Mesothelial cell of epicardium (in vitro differentiated cells): ENCODE results near the gene IGDCC3. TPM values are rescaled to one million over a fixed set of nuclear protein-coding genes. Genes with fewer than 3 reads are reported as not detected.

ENCODE experiments used
- DNase-seq, 2 experiments: peaks; one replicate each; pipeline ENCODE4 v3.0.0; 2021; ENCODE audit warnings: low spot score in 2 of 2; ENCODE audit not compliant: unreplicated experiment in 2 of 2
- H3K27ac Mint-ChIP-seq: 2 replicates; pipeline ENCODE4 v1.8.0; 2021; ENCODE audit warnings: mixed read lengths
- H3K27me3 Mint-ChIP-seq: 2 replicates; pipeline ENCODE4 v1.8.0; 2021; ENCODE audit warnings: low read depth, mixed read lengths
- H3K36me3 Mint-ChIP-seq: 2 replicates; pipeline ENCODE4 v1.8.0; 2021; ENCODE audit warnings: mixed read lengths
- H3K4me1 Mint-ChIP-seq: 2 replicates; pipeline ENCODE4 v1.8.0; 2021; ENCODE audit warnings: mixed read lengths
- H3K4me3 Mint-ChIP-seq: 2 replicates; pipeline ENCODE4 v1.8.0; 2021; ENCODE audit warnings: mild to moderate bottlenecking, moderate library complexity, mixed read lengths
- H3K9me3 Mint-ChIP-seq: 2 replicates; pipeline ENCODE4 v1.8.0; 2021; ENCODE audit warnings: mixed read lengths
- total RNA-seq: library from RNA; stranded (reverse); gene quantifications from 3 replicates; pipeline ENCODE4 v1.2.1, GENCODE V29; 2021
- TF ChIP-seq, protein P1 (sequence below): fragments of 200-600 bp; sonication (generic); IDR thresholded peaks from one replicate; pipeline ENCODE4 v1.5.0; 2021; ENCODE audit warnings: antibody characterized with exemption; ENCODE audit not compliant: unreplicated experiment

The IGDCC3 gene
- total RNA-seq, 1 donor from 2014 or later = 35.1 TPM

DNA sequence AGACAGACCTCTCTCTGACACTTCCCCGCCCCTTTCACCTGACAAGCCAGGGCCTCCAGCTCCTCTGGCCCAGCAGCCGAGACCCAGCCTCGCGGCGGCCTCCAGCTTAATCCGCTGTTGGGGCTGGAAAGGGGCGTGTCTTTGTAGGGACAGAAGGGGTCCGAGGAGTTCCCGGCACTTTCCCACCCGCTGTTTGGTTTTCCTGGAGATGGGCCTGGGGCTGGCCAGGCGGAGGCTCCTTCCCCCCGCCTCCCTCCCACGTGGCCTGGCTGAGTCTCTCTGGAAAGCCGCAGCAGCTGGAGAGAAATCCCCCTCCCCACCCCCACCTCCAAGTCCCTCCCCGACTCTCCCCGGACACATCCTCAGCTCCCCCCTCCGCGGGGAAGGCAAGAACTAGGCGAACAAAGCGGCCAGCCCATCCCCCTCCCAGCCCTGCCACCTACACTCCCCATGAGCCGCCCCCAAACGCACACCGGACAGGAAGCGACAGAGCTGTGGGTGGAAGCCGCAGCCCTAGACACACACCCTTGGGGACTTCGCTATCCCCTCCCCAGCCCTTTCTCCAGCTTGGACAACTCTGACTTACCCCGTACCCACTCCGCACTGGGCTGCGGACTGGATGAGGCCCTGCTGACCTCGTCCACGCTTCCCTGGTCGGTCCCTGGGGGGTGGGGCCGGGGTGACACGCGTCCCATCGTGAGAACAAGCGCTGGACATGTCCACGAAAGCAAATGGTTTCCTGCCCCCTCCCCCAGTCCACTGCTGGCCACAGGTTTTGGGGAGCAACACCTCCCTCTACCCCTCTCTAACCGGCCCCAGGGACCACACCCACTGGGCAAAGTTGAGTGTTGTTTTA, 43.8 kb upstream of the IGDCC3 start:
- Mint-ChIP-seq H3K27me3 (peaks cover 10% of the 10 kb centered on the region), H3K4me1 (peaks cover 35% of the 10 kb centered on the region)
- TF ChIP-seq, protein P1, sequence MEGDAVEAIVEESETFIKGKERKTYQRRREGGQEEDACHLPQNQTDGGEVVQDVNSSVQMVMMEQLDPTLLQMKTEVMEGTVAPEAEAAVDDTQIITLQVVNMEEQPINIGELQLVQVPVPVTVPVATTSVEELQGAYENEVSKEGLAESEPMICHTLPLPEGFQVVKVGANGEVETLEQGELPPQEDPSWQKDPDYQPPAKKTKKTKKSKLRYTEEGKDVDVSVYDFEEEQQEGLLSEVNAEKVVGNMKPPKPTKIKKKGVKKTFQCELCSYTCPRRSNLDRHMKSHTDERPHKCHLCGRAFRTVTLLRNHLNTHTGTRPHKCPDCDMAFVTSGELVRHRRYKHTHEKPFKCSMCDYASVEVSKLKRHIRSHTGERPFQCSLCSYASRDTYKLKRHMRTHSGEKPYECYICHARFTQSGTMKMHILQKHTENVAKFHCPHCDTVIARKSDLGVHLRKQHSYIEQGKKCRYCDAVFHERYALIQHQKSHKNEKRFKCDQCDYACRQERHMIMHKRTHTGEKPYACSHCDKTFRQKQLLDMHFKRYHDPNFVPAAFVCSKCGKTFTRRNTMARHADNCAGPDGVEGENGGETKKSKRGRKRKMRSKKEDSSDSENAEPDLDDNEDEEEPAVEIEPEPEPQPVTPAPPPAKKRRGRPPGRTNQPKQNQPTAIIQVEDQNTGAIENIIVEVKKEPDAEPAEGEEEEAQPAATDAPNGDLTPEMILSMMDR = no peak

DNA sequence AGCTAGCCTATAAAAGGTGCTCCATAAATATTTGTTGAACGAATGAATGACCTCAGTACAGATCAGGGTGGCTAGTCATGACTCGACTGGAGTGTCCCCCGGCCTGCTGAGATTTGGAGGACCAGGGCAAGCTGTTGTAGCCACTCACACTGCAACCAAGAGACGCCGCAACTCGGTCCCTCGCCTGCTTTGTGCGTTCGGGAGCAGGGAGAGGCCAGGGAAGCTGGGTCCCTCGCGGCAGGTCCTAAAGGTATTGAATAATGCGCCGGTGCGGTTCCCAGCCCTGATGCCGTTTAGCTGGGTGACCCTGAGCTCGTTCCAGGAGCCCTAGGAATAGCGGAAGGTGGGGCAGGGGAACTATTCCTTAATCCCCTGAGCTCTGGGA, 43.2 kb upstream of the IGDCC3 start:
- no peaks in the 10 kb centered on the region for H3K9me3 Mint-ChIP-seq
- no peaks in the 10 kb centered on the region for H3K36me3 Mint-ChIP-seq
- no peak for DNase-seq
- H3K4me3 Mint-ChIP-seq = peak overlapping the region; percentile 84
- peaks cover 10% of the 10 kb centered on the region for H3K27me3 Mint-ChIP-seq
- TF ChIP-seq, protein P1 = no peak
- peaks cover 39% of the 10 kb centered on the region for H3K4me1 Mint-ChIP-seq
- peak overlapping the region; percentile 70 for H3K27ac Mint-ChIP-seq

More for the DNA sequence above, 43.8 kb upstream of the IGDCC3 start:
- Mint-ChIP-seq H3K9me3 (no peaks in the 10 kb centered on the region), H3K27ac (peak overlapping the region; percentile 82), H3K4me3 (peak overlapping the region; percentile 84), H3K36me3 (no peaks in the 10 kb centered on the region)
- peak; percentile 62 to 73 for DNase-seq

DNA sequence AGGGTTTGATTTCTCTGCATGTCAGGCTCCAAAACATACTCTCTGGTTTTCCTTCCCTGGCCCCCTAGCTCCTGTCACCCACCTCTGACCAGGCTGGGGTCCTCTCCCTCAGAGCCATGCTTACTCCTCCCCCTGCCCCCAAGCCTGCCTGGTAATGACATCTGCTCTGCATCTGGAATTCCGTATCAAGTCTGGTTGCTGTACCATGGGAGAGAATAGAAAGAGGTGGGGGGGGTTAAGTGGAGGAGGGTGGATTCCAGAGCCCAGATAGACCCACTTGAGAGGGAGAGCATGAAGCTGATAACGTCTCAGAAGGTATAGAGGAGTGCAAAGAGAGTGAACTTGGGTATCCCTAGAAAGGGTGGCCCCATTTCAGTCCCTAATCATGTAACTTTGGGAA, 40.8 kb upstream of the IGDCC3 start:
- no peak for DNase-seq
- Mint-ChIP-seq H3K9me3 (no peaks in the 10 kb centered on the region), H3K27me3 (peaks cover 10% of the 10 kb centered on the region), H3K4me1 (peaks cover 47% of the 10 kb centered on the region), H3K27ac (peak overlapping the region; percentile 72), H3K36me3 (no peaks in the 10 kb centered on the region), H3K4me3 (no peak overlapping the region)
- TF ChIP-seq, protein P1 = no peak

DNA sequence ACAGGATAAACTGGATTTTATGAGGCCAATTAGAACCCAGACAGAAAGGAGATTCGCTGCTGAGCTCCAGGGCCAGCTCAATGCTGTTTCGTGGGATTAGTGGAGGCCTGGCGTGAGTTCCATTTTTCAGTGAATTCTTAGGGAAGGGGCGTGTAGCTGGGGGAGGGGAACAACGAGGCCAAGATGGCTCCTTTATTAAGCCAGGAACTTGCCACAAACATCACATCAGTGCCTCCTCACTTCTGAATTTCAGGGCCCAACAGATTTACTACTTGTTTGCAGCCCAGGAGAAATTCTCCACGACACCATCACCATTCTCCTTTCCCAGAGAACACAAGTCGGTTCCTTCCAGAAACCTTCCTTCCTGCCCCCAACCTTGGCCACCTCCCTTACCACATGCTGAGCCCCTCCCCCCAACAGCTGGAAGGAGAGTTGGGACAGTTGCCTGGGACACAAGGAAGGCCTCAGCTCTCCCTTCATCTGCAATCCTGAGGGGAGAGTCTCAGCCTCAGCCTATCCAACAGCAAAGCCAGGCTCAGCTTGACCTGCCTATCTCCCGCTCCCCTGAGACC, 39.1 kb upstream of the IGDCC3 start:
- Mint-ChIP-seq H3K4me3 (peak overlapping the region; percentile 34), H3K27ac (peak overlapping the region; percentile 93), H3K4me1 (peaks cover 38% of the 10 kb centered on the region)

DNA sequence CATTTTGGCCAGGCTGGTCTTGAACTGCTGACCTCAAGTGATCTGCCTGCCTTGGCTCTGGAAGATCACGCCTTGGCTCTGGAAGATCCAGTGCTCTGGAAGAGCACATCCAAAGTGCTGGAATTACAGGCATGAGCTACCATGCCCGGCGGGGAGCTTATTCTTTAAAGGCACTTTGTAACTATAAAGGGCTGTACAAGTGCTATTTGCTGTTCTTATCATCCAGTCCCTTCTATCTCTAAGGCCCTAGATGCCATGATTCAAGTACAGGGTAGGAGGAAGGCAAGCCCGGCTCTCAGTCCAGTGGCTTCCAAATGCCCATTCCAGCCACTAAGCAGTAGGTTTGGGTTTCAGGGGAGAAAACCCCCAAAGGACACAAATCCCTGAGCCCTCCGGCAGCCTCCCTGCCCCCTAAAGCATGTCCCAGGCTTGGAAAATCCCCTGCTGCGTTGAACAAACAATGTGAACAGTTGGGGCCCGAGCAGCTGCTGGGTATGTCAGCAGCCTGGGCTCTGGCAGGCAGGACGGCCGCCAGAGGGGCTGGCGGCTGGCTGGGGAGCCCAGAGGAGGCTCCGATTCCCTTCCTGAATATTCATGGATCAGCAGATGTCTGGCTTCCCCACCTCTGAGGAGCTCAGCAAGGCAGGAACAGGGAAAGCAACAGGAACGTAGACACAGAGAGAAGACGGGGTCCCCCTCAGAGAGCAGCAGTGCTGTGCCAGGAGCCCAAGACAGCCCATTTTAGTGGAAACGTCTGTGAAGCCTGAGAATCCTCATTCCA, 37.2 kb upstream of the IGDCC3 start:
- Mint-ChIP-seq H3K4me3 (no peak overlapping the region), H3K9me3 (no peaks in the 10 kb centered on the region)

More for the DNA sequence above, 39.1 kb upstream of the IGDCC3 start:
- Mint-ChIP-seq H3K36me3 (no peaks in the 10 kb centered on the region), H3K27me3 (peaks cover 1% of the 10 kb centered on the region), H3K9me3 (no peaks in the 10 kb centered on the region)
- TF ChIP-seq, protein P1 = no peak
- no peak for DNase-seq

More for the DNA sequence above, 37.2 kb upstream of the IGDCC3 start:
- Mint-ChIP-seq H3K36me3 (no peaks in the 10 kb centered on the region), H3K4me1 (peaks cover 28% of the 10 kb centered on the region), H3K27ac (peak overlapping the region; percentile 88), H3K27me3 (no peaks in the 10 kb centered on the region)
- DNase-seq = peak in 1 of 2 experiments; percentile 51
- TF ChIP-seq, protein P1 = no peak
